ENCODE data around the gene ATG9B.

- TF ChIP-seq POLR2A (IDR thresholded peaks at IDR 0.05; ENCODE audit: low read depth, low read length) (no peak), POLR2AphosphoS5 (IDR thresholded peaks at IDR 0.05; ENCODE audit: low read depth, low read length) (no peak), TAF1 (IDR thresholded peaks at IDR 0.05; ENCODE audit: borderline replicate concordance, low read depth, low read length) (no peak)
Observed at GRCh38 chr7:150969475-150969874, 54.8 kb downstream of the ATG9B start.
